Activated B cell treated with CpG ODN at 0.5 μM for 24 hours (primary cell): Measurements from ENCODE around the gene MARCOL. TPM values are rescaled to one million over a fixed set of nuclear protein-coding genes. Genes with fewer than 3 reads are reported as not detected.

Experiments
- ATAC-seq: fragments of 200-7000 bp; cut with Tn5 transposase; one replicate; pipeline ENCODE4 v1.10.0; 2021; ENCODE audit warnings: low read depth, mild to moderate bottlenecking, moderate library complexity
- CTCF ChIA-PET: fragments of 350-600 bp; sonication (Branson Sonifier 250); formaldehyde crosslinking; loops from one replicate; lab custom pipeline; 2021; ENCODE audit warnings: antibody characterized with exemption; lab: Charles Lee
- POLR2A ChIA-PET: fragments of 350-600 bp; sonication (Branson Sonifier 250); formaldehyde crosslinking; loops from one replicate; lab custom pipeline; 2021; ENCODE audit warnings: antibody characterized with exemption; lab: Charles Lee
- DNase-seq: peaks from one replicate; pipeline ENCODE4 v3.0.0; 2022
- H3K27ac Mint-ChIP-seq: one replicate; pipeline ENCODE4 v1.8.0; 2020; ENCODE audit warnings: mixed read lengths
- H3K27me3 Mint-ChIP-seq: one replicate; pipeline ENCODE4 v1.8.0; 2021; ENCODE audit warnings: mixed read lengths
- H3K36me3 Mint-ChIP-seq: one replicate; pipeline ENCODE4 v1.8.0; 2021; ENCODE audit warnings: low read depth, mixed read lengths
- H3K4me1 Mint-ChIP-seq: one replicate; pipeline ENCODE4 v1.8.0; 2021; ENCODE audit warnings: mixed read lengths
- H3K4me3 Mint-ChIP-seq: one replicate; pipeline ENCODE4 v1.8.0; 2020; ENCODE audit warnings: mild to moderate bottlenecking, mixed read lengths
- H3K9me3 Mint-ChIP-seq: one replicate; pipeline ENCODE4 v1.8.0; 2020; ENCODE audit warnings: mixed read lengths
- intact Hi-C: fragments of 100-400 bp; cut with micrococcal nuclease; formaldehyde crosslinking; loops from one replicate; pipeline ENCODE4 v1.15.1; 2024
- total RNA-seq: library from RNA; stranded (reverse); gene quantifications from 2 replicates; pipeline ENCODE4 v1.2.3, GENCODE V29; 2022
- TF ChIP-seq, protein P1 (sequence below): fragments of 200-600 bp; IDR thresholded peaks from one replicate; pipeline ENCODE4 v1.8.0; 2022; ENCODE audit warnings: antibody characterized with exemption, mild to moderate bottlenecking

MARCOL gene
- total RNA-seq, 1 donor from 2014 or later, result not detected

DNA sequence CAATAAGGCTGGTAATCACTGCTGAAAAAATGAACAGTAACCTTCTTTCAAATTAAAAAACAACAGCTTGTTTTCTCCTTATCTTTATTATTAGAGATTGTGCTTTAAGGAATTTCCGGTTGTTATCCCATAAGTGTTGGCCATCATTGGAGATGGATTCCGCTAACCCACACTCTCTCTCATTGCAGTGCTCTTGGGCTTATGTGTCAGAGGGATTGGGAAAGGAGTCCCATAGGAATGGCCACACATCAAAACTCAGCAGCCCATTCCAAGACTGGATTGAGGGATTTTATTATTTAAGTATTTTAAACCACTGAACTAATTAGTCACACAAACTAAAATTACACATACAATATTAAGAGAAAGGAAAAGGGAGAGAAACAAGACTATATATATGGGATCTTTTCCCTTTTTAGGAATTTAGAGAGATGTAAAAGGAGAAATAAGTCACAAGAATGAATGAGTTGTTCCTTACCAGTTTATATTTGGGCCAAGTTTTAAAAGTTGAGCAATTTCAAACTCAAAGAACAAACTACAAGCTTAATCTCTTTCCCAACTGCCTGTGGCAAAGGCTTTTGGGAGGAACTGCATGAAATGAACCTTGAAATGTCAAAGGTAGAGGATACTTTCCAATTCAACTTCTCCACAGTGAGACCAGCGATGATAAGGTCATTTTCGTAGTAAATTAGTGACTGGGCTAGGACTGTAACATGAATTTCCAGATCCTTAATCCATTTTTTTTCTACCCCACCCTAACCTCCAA lies 33.1 kb upstream of the MARCOL start:
- no peaks in the 10 kb centered on the region for H3K36me3 Mint-ChIP-seq
- intact Hi-C loops, result no loop called here
- no peak overlapping the region for H3K27ac Mint-ChIP-seq
- ChIA-PET CTCF (no interaction called here), POLR2A (no interaction called here)
- H3K4me1 Mint-ChIP-seq, result peaks cover 2% of the 10 kb centered on the region
- DNase-seq (no peak), ATAC-seq (no peak)
- no peak overlapping the region for H3K4me3 Mint-ChIP-seq
- H3K27me3 Mint-ChIP-seq, result no peaks in the 10 kb centered on the region
- no peaks in the 10 kb centered on the region for H3K9me3 Mint-ChIP-seq
- TF ChIP-seq, protein P1, sequence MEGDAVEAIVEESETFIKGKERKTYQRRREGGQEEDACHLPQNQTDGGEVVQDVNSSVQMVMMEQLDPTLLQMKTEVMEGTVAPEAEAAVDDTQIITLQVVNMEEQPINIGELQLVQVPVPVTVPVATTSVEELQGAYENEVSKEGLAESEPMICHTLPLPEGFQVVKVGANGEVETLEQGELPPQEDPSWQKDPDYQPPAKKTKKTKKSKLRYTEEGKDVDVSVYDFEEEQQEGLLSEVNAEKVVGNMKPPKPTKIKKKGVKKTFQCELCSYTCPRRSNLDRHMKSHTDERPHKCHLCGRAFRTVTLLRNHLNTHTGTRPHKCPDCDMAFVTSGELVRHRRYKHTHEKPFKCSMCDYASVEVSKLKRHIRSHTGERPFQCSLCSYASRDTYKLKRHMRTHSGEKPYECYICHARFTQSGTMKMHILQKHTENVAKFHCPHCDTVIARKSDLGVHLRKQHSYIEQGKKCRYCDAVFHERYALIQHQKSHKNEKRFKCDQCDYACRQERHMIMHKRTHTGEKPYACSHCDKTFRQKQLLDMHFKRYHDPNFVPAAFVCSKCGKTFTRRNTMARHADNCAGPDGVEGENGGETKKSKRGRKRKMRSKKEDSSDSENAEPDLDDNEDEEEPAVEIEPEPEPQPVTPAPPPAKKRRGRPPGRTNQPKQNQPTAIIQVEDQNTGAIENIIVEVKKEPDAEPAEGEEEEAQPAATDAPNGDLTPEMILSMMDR, result no peak

DNA sequence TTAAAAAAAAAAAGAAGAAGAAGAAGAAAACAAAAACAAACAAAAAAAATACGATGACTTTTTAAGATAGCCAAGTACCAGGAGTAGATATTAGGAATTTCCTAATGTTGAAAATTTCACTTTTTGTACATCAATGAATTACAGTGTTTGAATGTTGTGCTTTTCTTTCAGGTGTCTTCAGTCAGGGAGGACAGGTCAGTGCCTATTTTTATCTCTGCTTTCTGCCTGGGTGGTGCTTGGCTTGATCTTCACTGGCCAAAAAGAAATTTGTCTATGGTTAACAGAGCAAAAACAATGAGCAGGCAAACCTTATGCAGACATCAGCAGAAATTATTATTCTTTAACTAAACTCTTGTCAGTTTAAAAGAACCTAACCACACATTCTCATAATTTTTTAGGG lies 32.5 kb upstream of the MARCOL start:
- TF ChIP-seq, protein P1, result no peak
- Mint-ChIP-seq H3K27ac (no peak overlapping the region), H3K4me3 (no peak overlapping the region), H3K27me3 (no peaks in the 10 kb centered on the region), H3K4me1 (peaks cover 2% of the 10 kb centered on the region), H3K36me3 (no peaks in the 10 kb centered on the region), H3K9me3 (no peaks in the 10 kb centered on the region)
- ChIA-PET CTCF (no interaction called here), POLR2A (no interaction called here)
- DNase-seq, result no peak
- ATAC-seq, result no peak
- intact Hi-C loops, result no loop called here

- DNase-seq, result no peak
- Mint-ChIP-seq H3K4me3 (no peak overlapping the region), H3K27me3 (no peaks in the 10 kb centered on the region), H3K9me3 (no peaks in the 10 kb centered on the region), H3K4me1 (no peaks in the 10 kb centered on the region), H3K27ac (no peak overlapping the region), H3K36me3 (no peaks in the 10 kb centered on the region)
- ATAC-seq, result no peak
- intact Hi-C loops, result no loop called here
- ChIA-PET CTCF (no interaction called here), POLR2A (no interaction called here)
- TF ChIP-seq, protein P1, result no peak
These were observed 31.7 kb upstream of the MARCOL start for GRCh38 chr5:148206620-148207019.

DNA sequence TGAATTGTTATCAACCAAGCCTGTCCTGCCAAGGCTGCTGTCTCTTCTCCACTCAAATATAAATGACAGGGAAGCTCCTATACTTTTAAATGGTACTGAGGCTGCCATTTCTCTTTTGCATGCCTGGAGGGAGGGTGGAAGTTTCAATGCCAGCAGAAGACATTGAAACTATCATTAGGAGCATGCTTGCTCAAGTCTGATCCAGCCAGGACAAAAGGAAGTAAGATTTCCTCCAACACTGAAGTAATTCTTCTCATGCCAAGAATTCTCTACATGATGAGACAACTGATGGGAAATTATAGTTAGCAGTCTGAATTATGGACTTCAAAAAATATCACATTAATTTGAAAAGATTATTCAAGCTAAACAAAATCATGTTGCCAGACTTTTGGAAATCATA lies 30.1 kb upstream of the MARCOL start:
- Mint-ChIP-seq H3K27ac (no peak overlapping the region), H3K4me3 (no peak overlapping the region), H3K27me3 (peaks cover under 1% of the 10 kb centered on the region), H3K9me3 (no peaks in the 10 kb centered on the region), H3K36me3 (no peaks in the 10 kb centered on the region), H3K4me1 (no peaks in the 10 kb centered on the region)
- ChIA-PET POLR2A (no interaction called here), CTCF (no interaction called here)
- DNase-seq (no peak), ATAC-seq (no peak)
- intact Hi-C loops, result no loop called here
- TF ChIP-seq, protein P1, result no peak

- H3K4me1 Mint-ChIP-seq, result no peaks in the 10 kb centered on the region
- ATAC-seq (no peak), DNase-seq (no peak)
- H3K27ac Mint-ChIP-seq, result no peak overlapping the region
- H3K36me3 Mint-ChIP-seq, result no peaks in the 10 kb centered on the region
- CTCF ChIA-PET, result interaction anchor here (0.6 kb wide), 1 partner anchor 826 kb away, joined by 3 read pairs; no protein-coding TSS in a partner anchor
- H3K4me3 Mint-ChIP-seq, result no peak overlapping the region
- H3K27me3 Mint-ChIP-seq, result peaks cover 2% of the 10 kb centered on the region
- POLR2A ChIA-PET, result no interaction called here
- intact Hi-C loops, result no loop called here
- TF ChIP-seq, protein P1, result no peak
- H3K9me3 Mint-ChIP-seq, result no peaks in the 10 kb centered on the region
These were observed 29.1 kb upstream of the MARCOL start for GRCh38 chr5:148209151-148209770.
